ENCODE measurements around the gene HSPA12A.

The HSPA12A gene

DNA sequence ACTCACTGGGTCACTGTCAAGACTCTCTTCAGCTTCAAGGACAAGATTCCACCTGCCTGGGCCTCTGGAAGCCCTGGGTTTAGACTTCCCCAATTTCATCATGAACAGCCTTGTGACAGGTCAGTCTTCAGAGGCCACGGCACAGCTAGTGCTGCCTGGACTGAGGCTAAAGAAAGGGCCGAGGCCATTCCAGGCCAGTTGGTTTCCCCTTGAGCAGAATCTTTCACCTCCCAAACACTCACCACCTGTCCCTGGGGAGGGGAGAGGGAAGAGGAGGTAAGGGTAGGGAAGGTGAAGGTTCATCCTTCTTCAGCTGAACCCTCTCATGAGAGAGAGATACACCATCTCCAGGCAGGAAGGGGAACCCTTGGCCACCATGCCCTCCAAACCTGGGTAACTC, 24.3 kb downstream of the HSPA12A start:
- TF ChIP-seq, protein P1, sequence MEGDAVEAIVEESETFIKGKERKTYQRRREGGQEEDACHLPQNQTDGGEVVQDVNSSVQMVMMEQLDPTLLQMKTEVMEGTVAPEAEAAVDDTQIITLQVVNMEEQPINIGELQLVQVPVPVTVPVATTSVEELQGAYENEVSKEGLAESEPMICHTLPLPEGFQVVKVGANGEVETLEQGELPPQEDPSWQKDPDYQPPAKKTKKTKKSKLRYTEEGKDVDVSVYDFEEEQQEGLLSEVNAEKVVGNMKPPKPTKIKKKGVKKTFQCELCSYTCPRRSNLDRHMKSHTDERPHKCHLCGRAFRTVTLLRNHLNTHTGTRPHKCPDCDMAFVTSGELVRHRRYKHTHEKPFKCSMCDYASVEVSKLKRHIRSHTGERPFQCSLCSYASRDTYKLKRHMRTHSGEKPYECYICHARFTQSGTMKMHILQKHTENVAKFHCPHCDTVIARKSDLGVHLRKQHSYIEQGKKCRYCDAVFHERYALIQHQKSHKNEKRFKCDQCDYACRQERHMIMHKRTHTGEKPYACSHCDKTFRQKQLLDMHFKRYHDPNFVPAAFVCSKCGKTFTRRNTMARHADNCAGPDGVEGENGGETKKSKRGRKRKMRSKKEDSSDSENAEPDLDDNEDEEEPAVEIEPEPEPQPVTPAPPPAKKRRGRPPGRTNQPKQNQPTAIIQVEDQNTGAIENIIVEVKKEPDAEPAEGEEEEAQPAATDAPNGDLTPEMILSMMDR (IDR thresholded peaks at IDR 0.05; ENCODE audit: insufficient read depth, low read length, missing control alignments) = no peak
- ChIA-PET POLR2A (no interaction called here), CTCF (interaction anchor here (0.8 kb wide), 1 partner anchor 29 kb away, joined by 3 read pairs; no protein-coding TSS in a partner anchor)
- no peak overlapping the region for H3K4me3 ChIP-seq (ENCODE audit: low read depth, low read length)
- DNase-seq (ENCODE audit: low read depth, low spot score) = no peak

DNA sequence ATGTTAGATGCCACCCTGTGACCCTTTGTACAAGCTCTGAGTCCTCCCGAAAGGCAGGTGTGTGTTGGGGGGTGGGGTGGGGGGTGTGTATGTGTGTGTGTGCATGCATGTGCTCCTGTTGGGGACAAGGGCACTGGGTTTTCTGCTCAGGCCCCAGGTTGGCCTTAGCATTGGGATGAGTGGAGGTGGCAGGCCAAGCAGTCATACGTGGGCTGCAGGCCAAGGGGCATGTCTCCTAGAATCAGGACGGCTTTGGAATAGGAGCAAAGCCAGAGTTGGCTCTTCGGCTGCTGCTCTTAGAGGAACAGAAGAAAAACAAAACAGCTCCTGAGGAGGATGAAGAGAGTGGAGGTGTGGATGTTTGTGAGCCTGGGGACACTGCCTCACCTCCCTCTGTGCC, 26.0 kb downstream of the HSPA12A start:
- DNase-seq (ENCODE audit: low read depth, low spot score) = no peak
- POLR2A ChIA-PET = no interaction called here
- CTCF ChIA-PET = interaction anchor here (0.7 to 1.5 kb wide), 5 partner anchors 27 to 81 kb away, joined by 3 to 5 read pairs (median 3); no protein-coding TSS in a partner anchor
- H3K4me3 ChIP-seq (ENCODE audit: low read depth, low read length) = no peak overlapping the region
- TF ChIP-seq, protein P1 (IDR thresholded peaks at IDR 0.05; ENCODE audit: insufficient read depth, low read length, missing control alignments) = no peak

DNA sequence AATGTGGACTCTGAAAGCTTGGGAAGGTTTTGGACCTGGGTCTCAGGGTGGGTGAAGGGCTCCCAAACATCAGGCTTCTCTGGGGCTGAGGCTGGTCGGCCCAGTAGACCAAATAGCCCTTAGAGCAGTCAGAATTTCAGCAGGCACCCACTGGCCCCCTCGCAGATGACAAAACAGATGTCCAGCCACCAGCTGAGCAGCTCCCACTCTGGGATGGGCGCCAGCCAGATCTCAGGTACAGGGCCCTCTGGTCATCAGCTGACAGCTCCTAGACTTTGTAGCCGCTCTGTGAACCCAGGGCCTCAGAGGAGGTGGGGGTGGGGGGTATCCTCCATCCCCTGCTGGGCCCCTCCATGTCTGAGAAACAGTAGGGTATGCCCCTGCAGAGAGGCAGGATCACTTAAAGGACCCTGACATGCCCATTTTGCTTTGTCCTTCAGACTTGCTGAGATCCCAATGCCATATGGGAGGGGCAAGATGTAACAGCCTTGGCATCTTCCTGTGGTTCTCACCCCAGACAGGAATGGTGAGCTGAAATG, 26.5 kb downstream of the HSPA12A start:
- ChIA-PET POLR2A (no interaction called here), CTCF (interaction anchor here (1.0 kb wide), 1 partner anchor 53 kb away, joined by 3 read pairs; no protein-coding TSS in a partner anchor)
- DNase-seq (ENCODE audit: low read depth, low spot score) = no peak

DNA sequence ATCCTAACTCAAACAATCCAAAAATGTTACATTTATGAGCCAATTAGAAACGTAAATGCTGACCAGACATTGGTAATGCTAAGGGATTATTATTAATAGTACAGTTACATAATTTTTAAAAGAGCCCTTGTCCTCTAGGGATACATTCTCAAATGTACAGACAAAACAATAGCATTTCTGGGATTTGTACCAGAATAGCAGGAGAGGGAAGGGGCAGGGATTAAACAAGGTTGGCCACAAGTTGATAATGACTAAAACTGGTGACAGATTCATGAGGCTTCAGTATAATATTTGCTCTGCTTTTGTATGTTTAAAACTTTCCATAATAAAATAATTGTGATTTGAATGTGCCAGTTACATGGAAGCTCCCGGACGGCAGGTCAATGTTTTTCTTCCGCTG, 27.0 kb downstream of the HSPA12A start:
- CTCF ChIA-PET = no interaction called here
- TF ChIP-seq, protein P1 (IDR thresholded peaks at IDR 0.05; ENCODE audit: insufficient read depth, low read length, missing control alignments) = no peak
- POLR2A ChIA-PET = no interaction called here
- DNase-seq (ENCODE audit: low read depth, low spot score) = no peak
- no peak overlapping the region for H3K4me3 ChIP-seq (ENCODE audit: low read depth, low read length)

More for the DNA sequence above, 26.5 kb downstream of the HSPA12A start:
- TF ChIP-seq, protein P1 (IDR thresholded peaks at IDR 0.05; ENCODE audit: insufficient read depth, low read length, missing control alignments) = no peak
- H3K4me3 ChIP-seq (ENCODE audit: low read depth, low read length) = no peak overlapping the region

DNA sequence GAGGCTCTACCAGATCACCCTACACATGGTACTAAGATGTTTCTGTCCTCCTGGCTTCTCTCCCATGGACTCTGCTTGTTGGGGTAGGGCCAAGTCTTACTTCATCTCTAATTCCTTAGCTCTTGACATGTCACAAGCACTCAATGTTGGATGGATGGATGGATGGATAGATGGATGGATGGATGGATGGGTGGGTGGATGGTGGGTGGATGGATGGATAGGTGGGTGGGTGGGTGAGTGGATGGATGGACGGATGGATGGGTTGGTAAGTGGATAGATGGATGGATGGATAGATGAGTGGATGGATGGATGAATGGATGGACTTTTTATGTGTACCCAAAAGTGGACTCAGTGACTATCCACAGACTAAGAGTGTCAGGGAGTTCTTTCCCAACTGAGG, 28.5 kb downstream of the HSPA12A start:
- no peak for DNase-seq (ENCODE audit: low read depth, low spot score)
- ChIA-PET POLR2A (no interaction called here), CTCF (interaction anchor here (1.8 kb wide), 1 partner anchor 74 kb away, joined by 4 read pairs; no protein-coding TSS in a partner anchor)
- TF ChIP-seq, protein P1 (IDR thresholded peaks at IDR 0.05; ENCODE audit: insufficient read depth, low read length, missing control alignments) = no peak
- H3K4me3 ChIP-seq (ENCODE audit: low read depth, low read length) = no peak overlapping the region

DNA sequence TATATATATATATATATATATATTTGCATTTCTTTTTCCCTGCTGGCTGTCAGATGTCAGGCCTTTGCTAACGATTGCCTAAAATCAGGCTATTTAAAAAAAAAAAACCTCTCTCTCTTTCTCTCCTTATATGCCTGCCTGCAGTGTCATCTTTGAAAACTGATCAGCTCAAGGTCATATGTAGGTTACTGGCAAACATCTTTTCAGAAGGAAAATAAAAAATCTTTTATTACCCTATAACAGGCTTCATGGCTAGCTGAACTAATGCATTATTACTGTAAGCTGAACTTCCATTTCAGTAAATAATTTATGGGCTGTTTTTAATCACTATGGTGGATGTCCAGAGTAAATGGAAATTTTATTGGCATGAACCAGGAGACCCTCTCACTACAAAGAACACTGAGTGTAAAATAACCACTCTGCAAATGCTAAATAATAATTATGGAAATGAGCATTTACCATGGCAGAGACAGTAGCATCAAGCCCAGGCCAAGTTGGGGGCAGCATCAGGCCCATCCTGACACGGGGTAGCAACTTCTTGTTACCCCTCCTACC, 29.3 kb downstream of the HSPA12A start:
- POLR2A ChIA-PET = no interaction called here
- TF ChIP-seq, protein P1 (IDR thresholded peaks at IDR 0.05; ENCODE audit: insufficient read depth, low read length, missing control alignments) = no peak
- H3K4me3 ChIP-seq (ENCODE audit: low read depth, low read length) = no peak overlapping the region
- DNase-seq (ENCODE audit: low read depth, low spot score) = no peak
- CTCF ChIA-PET = interaction anchor here (1.2 to 1.8 kb wide), 2 partner anchors 14 to 75 kb away, joined by 3 to 4 read pairs; no protein-coding TSS in a partner anchor

All from AG04449 (cell line).